Ovary (tissue), 9 donors: ENCODE measurements around the gene GRK4. TPM values are rescaled to one million over a fixed set of nuclear protein-coding genes. Genes with fewer than 3 reads are reported as not detected.
"Not testable (repeated sequence)": the region's sequence is repeated elsewhere in the genome, so short reads cannot be mapped to it uniquely, and the experiment has no call there.

Experiments
- DNase-seq, 5 donors: peaks; one replicate each; pipeline ENCODE4 v3.0.0-alpha.2; 2019 to 2020
- H3K27ac ChIP-seq, 2 donors: fragments of 200-600 bp; one replicate each; pipeline versions ENCODE4 v1.5.1 to v1.8.0; 2019 to 2022
- H3K27me3 ChIP-seq: fragments of 200-600 bp; one replicate; pipeline ENCODE4 v1.8.0; 2022
- H3K36me3 ChIP-seq: fragments of 200-600 bp; sonication (generic); one replicate; pipeline ENCODE4 v1.5.1; 2019
- H3K4me1 ChIP-seq: one replicate; pipeline ENCODE4 v1.8.1; 2013; ENCODE audit warnings: mild to moderate bottlenecking, moderate library complexity; ENCODE audit not compliant: insufficient read depth
- H3K4me3 ChIP-seq: fragments of 200-600 bp; sonication (generic); one replicate; pipeline ENCODE4 v1.5.1; 2017
- H3K9me3 ChIP-seq, 2 donors: fragments of 200-600 bp in 1 of 2; sonication (generic) in 1 of 2; one replicate each; pipeline versions ENCODE4 v1.5.1 to v1.8.1; 2013 to 2019; ENCODE audit warnings: mild to moderate bottlenecking in 1 of 2, moderate library complexity in 1 of 2
- EP300 ChIP-seq: sonication (generic); formaldehyde crosslinking; IDR thresholded peaks from one replicate; pipeline ENCODE4 v1.6.1; 2017; ENCODE audit warnings: antibody characterized with exemption
- POLR2A ChIP-seq: fragments of 450-650 bp; IDR thresholded peaks from one replicate; pipeline ENCODE4 v1.6.1; 2017; ENCODE audit warnings: antibody characterized with exemption, mild to moderate bottlenecking, moderate library complexity
- WGBS, 3 donors: extraction: QIAGEN DNeasy Blood & Tissue Kit in 1 of 3; methylation state at CpG; one replicate each; pipeline versions ENCODE4 v1.1.5 to v1.1.7; 2013 to 2017; 5-methylcytosine and 5-hydroxymethylcytosine counted together
- intact Hi-C, 4 donors: fragments of 100-400 bp; cut with DNase I; formaldehyde crosslinking; loops; one replicate each; pipeline versions ENCODE4 v1.11.0 to v1.15.1; 2022 to 2023
- polyA plus RNA-seq, 2 donors: library from polyadenylated mRNA; stranded (reverse); fragments of 200-250 nt in 1 of 2; fragments of 350-450 nt in 1 of 2; fragmentation: Illumina TruSeq in 1 of 2; extraction: RNeasy Lipid Tissue Mini Kit (QIAGEN cat#74804) in 1 of 2; gene quantifications; one replicate each; pipeline ENCODE4 v1.2.3, GENCODE V29; 2013 to 2014
- total RNA-seq, 7 donors: library from RNA; depleted of rRNA in 2 of 7; stranded (reverse); fragments of >200 nt in 2 of 7; fragmentation: NEBNext Ultra II Directional in 3 of 7; extraction: Animal tissue kit (Norgen Biotek cat#: 25700) in 3 of 7; gene quantifications; one replicate each; pipeline versions ENCODE4 v1.1.0 to v1.2.4, GENCODE V29; 2016 to 2023
- TF ChIP-seq, protein P1 (sequence below), 3 donors: fragments of 450-650 bp in 2 of 3; fragments of 200-600 bp in 1 of 3; IDR thresholded peaks; one replicate each; pipeline versions ENCODE4 v1.5.1 to v1.8.0; 2016 to 2022; ENCODE audit warnings: antibody characterized with exemption in 3 of 3, mild to moderate bottlenecking in 1 of 3
- donor health status: DM: no; HTN: no; CAD: no; lungs with moderate emphysema.
- donor health status: DM: no; HTN: no; CAD: no.
- donor health status: Bipolar disorder and iron deficiency.
- donor health status: DM: yes; HTN: yes; CAD: no.
- donor health status: DM: no; HTN: no; CAD: no.
- donor health status: DM: yes; HTN: yes; CAD: no.

The GRK4 gene
- total and polyA plus RNA-seq, 9 donors = 3.3 to 17.6 (median 6.9) TPM

DNA sequence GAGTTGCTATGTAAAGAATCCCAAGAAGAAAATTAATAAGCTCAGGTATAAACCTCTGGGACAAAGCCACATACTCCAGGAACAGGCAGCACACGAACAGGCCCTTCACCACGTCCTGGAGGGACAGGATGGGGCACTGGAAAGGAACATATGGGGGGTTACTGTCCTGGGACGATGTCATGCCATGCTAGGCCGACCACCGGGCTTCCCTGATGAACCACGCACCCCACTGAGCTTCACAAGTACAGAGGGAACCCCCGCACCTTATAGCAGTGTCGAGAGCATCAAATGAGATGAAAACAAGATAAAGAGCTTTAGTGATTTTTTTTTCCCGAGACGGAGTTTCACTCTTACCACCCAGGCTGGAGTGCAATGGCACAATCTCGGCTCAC is 19.3 kb upstream of the GRK4 start:
- TF ChIP-seq, protein P1, sequence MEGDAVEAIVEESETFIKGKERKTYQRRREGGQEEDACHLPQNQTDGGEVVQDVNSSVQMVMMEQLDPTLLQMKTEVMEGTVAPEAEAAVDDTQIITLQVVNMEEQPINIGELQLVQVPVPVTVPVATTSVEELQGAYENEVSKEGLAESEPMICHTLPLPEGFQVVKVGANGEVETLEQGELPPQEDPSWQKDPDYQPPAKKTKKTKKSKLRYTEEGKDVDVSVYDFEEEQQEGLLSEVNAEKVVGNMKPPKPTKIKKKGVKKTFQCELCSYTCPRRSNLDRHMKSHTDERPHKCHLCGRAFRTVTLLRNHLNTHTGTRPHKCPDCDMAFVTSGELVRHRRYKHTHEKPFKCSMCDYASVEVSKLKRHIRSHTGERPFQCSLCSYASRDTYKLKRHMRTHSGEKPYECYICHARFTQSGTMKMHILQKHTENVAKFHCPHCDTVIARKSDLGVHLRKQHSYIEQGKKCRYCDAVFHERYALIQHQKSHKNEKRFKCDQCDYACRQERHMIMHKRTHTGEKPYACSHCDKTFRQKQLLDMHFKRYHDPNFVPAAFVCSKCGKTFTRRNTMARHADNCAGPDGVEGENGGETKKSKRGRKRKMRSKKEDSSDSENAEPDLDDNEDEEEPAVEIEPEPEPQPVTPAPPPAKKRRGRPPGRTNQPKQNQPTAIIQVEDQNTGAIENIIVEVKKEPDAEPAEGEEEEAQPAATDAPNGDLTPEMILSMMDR (IDR thresholded peaks at IDR 0.05) = no peak
- no peak for TF ChIP-seq EP300
- TF ChIP-seq POLR2A = no peak
- Histone ChIP-seq H3K4me1 (no peaks in the 10 kb centered on the region), H3K27me3 (no peaks in the 10 kb centered on the region), H3K27ac (no peak overlapping the region), H3K36me3 (no peaks in the 10 kb centered on the region), H3K9me3 (no peaks in the 10 kb centered on the region), H3K4me3 (no peak overlapping the region)
- intact Hi-C loops = no loop called here
- peak in 2 of 5 donors; percentile 7 to 27 for DNase-seq
- WGBS, 3 donors = 86 to 90% (median 89%) methylated on average over 11 of the region's 11 CpGs

GRCh38 chr4:2944586-2945526 is 18.5 kb upstream of the GRK4 start:
- Histone ChIP-seq H3K36me3 (no peaks in the 10 kb centered on the region), H3K27ac (no peak overlapping the region), H3K4me3 (no peak overlapping the region), H3K9me3 (no peaks in the 10 kb centered on the region), H3K27me3 (no peaks in the 10 kb centered on the region), H3K4me1 (no peaks in the 10 kb centered on the region)
- DNase-seq = peak in 2 of 5 donors; percentile 8 to 55
- intact Hi-C loops = no loop called here
- no peak for TF ChIP-seq EP300
- TF ChIP-seq, protein P1 (IDR thresholded peaks at IDR 0.05) = no peak
- no peak for TF ChIP-seq POLR2A
- 64 to 76% (median 72%) methylated on average over 30 of the region's 30 CpGs for WGBS, 3 donors

DNA sequence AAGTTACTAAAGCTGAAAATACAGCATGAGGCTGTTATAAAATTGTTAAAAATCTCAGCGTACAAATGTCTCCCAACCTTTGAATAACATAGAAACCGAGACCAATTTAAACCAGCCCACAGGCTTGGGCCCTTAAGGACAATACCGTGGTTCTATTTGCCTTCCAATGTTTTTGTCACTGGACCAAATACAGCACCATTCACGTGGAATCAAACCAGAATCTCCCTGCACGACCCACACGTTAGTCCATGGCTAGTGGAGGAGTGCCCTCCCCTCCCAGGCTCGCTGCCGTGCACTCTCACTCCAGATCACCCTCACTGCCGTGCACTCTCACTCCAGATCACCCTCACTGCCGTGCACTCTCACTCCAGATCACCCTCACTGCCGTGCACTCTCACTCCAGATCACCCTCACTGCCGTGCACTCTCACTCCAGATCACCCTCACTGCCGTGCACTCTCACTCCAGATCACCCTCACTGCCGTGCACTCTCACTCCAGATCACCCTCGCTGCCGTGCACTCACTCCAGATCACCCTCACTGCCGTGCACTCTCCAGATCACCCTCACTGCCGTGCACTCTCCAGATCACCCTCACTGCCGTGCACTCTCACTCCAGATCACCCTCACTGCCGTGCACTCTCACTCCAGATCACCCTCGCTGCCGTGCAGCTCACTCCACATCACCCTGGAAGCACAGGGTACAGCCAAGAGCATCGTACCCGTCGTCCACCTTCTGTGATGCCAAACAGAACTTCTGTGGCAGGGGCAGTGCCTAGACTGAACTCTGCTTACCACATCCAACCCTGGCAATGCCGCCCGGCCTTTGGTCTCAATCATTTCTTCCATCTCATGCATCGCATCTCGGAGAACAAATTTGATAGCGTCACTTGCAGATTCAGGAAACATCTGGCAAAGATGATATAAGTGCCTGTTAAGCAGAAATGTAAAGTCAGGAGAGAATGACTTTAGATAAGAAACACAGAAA is 17.5 kb upstream of the GRK4 start:
- H3K9me3 ChIP-seq, intact Hi-C loops, H3K4me3 ChIP-seq, H3K27me3 ChIP-seq, H3K4me1 ChIP-seq, H3K27ac ChIP-seq, H3K36me3 ChIP-seq: not testable (repeated sequence)
- peak in 1 of 5 donors; percentile 31 for DNase-seq
- 84 to 89% (median 87%) methylated on average over 26 to 28 of the region's 30 CpGs for WGBS, 3 donors

DNA sequence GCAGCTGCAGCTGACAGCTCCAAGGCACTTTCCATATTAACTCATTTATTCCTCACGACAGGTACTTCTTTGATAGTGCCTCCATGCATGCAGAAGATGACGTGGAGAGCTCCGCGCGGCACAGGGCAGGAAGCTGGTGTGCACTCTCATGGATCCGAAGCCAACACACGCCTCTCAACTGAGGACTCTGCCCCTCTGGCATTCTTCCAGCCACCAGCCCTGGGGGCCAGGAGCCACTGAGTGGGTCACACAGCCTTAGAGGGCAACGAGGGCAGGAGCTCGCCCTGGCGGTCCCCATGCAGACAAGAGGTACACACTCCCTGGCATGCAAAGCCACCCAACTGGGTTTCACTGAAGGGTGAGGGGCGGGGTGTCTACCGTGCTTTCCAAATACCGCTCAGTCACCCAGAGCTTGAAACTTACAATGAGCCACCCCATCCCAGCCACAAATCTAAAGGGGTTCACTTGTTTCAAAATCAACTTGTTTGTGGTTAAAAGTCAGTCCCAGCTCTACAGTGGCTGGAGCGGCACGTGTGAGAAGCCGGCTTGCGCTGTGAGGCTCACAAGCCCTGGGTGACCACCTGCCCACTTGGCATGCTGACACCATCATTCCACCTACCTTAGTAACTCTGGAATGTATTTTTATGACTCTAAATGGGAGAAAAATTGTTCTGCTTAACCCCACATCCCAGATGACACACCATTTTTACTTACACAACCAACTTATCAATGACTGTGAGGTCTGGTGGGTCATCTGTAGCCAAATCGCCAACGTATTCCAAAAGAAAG is 16.4 kb upstream of the GRK4 start:
- Histone ChIP-seq H3K4me1 (no peaks in the 10 kb centered on the region), H3K36me3 (no peaks in the 10 kb centered on the region), H3K27me3 (no peaks in the 10 kb centered on the region), H3K4me3 (no peak overlapping the region), H3K27ac (no peak overlapping the region), H3K9me3 (no peaks in the 10 kb centered on the region)
- intact Hi-C loops = no loop called here
- TF ChIP-seq EP300 = no peak
- no peak for TF ChIP-seq POLR2A
- TF ChIP-seq, protein P1 (IDR thresholded peaks at IDR 0.05) = no peak
- DNase-seq = peak in 2 of 5 donors; percentile 21 to 38
- WGBS, 3 donors = 88 to 93% (median 89%) methylated on average over 17 to 19 of the region's 19 CpGs
